Natural killer cell (primary cell): Measurements from ENCODE around the gene CALD1. TPM values are rescaled to one million over a fixed set of nuclear protein-coding genes. Genes with fewer than 3 reads are reported as not detected.

Source experiments
- ATAC-seq, 3 donors: fragments of 150-1000 bp in 2 of 3; fragments of 200-7000 bp in 1 of 3; cut with Tn5 transposase; 1 replicate in 1 of 3; 2 replicates in 2 of 3; pipeline ENCODE4 v1.10.0; 2021; ENCODE audit warnings: mild to moderate bottlenecking in 2 of 3, moderate library complexity in 2 of 3
- DNase-seq, 2 donors: peaks; one replicate each; pipeline versions ENCODE4 v3.0.0 to v3.0.0-alpha.2; 2013 to 2021; ENCODE audit warnings: mixed read lengths in 1 of 2
- H3K27ac ChIP-seq: one replicate; pipeline ENCODE4 v1.5.1; 2013; ENCODE audit warnings: mild to moderate bottlenecking, low read length
- H3K27me3 ChIP-seq: one replicate; pipeline ENCODE4 v1.6.1; 2013; ENCODE audit warnings: low read length; ENCODE audit not compliant: control insufficient read depth, insufficient read depth
- H3K36me3 ChIP-seq: one replicate; pipeline ENCODE4 v1.6.1; 2013; ENCODE audit warnings: low read length; ENCODE audit not compliant: control insufficient read depth, insufficient read depth
- H3K4me1 ChIP-seq: one replicate; pipeline ENCODE4 v1.6.1; 2013; ENCODE audit warnings: low read length; ENCODE audit not compliant: control insufficient read depth, insufficient read depth
- H3K4me3 ChIP-seq: one replicate; pipeline ENCODE4 v1.5.1; 2013; ENCODE audit warnings: low read length
- H3K9me3 ChIP-seq: one replicate; pipeline ENCODE4 v1.6.1; 2013; ENCODE audit warnings: low read length; ENCODE audit not compliant: control insufficient read depth, insufficient read depth
- H3K27ac Mint-ChIP-seq, 2 donors: one replicate each; pipeline ENCODE4 v1.8.0; 2022; ENCODE audit warnings: mild to moderate bottlenecking in 2 of 2, mixed read lengths in 2 of 2, moderate library complexity in 1 of 2
- H3K27me3 Mint-ChIP-seq, 2 donors: one replicate each; pipeline ENCODE4 v1.8.0; 2022; ENCODE audit warnings: low read depth in 2 of 2, mixed read lengths in 2 of 2
- H3K36me3 Mint-ChIP-seq: one replicate; pipeline ENCODE4 v1.8.0; 2022; ENCODE audit warnings: mixed read lengths
- H3K4me1 Mint-ChIP-seq, 2 donors: one replicate each; pipeline ENCODE4 v1.8.0; 2022; ENCODE audit warnings: mixed read lengths in 2 of 2
- H3K4me3 Mint-ChIP-seq: one replicate; pipeline ENCODE4 v1.8.0; 2022; ENCODE audit warnings: mild to moderate bottlenecking, moderate library complexity, mixed read lengths
- H3K9me3 Mint-ChIP-seq, 2 donors: one replicate each; pipeline ENCODE4 v1.8.0; 2022; ENCODE audit warnings: mixed read lengths in 2 of 2
- WGBS: methylation state at CpG from one replicate; pipeline ENCODE4 v1.1.7; 2013; ENCODE audit warnings: missing lambda C conversion rate; ENCODE audit not compliant: insufficient coverage; 5-methylcytosine and 5-hydroxymethylcytosine counted together
- intact Hi-C: fragments of 100-400 bp; cut with micrococcal nuclease; formaldehyde crosslinking; loops from one replicate; pipeline ENCODE4 v1.14.2; 2022
- total RNA-seq, 4 donors: library from RNA; stranded (reverse); fragments of 120-200 nt in 1 of 4; gene quantifications; one replicate each; pipeline versions ENCODE4 v1.2.3 to v1.2.4, GENCODE V29; 2013 to 2022
- TF ChIP-seq, protein P1 (sequence below): fragments of 200-600 bp; IDR thresholded peaks from one replicate; pipeline ENCODE4 v1.8.0; 2022; ENCODE audit warnings: antibody characterized with exemption

CALD1 gene
- total RNA-seq, 3 donors from 2014 or later (not counting 1 experiment from before 2014, with no cell fraction given): 0.14 to 2.5 (median 1.0) TPM

DNA sequence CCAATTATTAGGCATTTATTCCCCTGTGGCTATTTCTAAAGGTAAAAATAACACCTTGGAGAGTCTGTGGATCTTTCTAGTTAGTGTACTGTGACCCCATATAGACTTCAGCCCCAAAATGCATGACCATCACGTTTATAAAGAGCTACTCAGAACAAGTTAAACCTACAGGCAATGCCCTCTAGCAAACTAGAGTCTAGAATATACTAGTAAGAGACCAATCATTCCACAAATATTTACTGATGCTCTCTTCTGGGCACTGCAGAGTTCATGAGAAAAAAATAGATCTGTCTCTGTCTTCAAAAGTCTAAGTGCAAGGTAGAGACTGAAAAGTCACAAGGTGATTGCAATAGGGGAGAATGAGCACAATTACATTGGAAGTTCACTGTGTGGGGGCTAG lies 20.5 kb upstream of the CALD1 start:
- Mint-ChIP-seq H3K36me3 (no peaks in the 10 kb centered on the region), H3K4me1 (no peaks in the 10 kb centered on the region), H3K4me3 (no peak overlapping the region), H3K27me3 (peaks cover 3 to 13% of the 10 kb centered on the region in 2 donors), H3K27ac (no peak overlapping the region), H3K9me3 (no peaks in the 10 kb centered on the region)
- TF ChIP-seq, protein P1, sequence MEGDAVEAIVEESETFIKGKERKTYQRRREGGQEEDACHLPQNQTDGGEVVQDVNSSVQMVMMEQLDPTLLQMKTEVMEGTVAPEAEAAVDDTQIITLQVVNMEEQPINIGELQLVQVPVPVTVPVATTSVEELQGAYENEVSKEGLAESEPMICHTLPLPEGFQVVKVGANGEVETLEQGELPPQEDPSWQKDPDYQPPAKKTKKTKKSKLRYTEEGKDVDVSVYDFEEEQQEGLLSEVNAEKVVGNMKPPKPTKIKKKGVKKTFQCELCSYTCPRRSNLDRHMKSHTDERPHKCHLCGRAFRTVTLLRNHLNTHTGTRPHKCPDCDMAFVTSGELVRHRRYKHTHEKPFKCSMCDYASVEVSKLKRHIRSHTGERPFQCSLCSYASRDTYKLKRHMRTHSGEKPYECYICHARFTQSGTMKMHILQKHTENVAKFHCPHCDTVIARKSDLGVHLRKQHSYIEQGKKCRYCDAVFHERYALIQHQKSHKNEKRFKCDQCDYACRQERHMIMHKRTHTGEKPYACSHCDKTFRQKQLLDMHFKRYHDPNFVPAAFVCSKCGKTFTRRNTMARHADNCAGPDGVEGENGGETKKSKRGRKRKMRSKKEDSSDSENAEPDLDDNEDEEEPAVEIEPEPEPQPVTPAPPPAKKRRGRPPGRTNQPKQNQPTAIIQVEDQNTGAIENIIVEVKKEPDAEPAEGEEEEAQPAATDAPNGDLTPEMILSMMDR: no peak
- ATAC-seq: no peak
- Histone ChIP-seq H3K27ac (no peak overlapping the region), H3K27me3 (no peaks in the 10 kb centered on the region), H3K4me3 (no peak overlapping the region), H3K4me1 (no peaks in the 10 kb centered on the region), H3K9me3 (no peaks in the 10 kb centered on the region), H3K36me3 (no peaks in the 10 kb centered on the region)
- 56% methylated on average over 1 of the region's 1 CpG for WGBS
- intact Hi-C loops: no loop called here
- DNase-seq: no peak

DNA sequence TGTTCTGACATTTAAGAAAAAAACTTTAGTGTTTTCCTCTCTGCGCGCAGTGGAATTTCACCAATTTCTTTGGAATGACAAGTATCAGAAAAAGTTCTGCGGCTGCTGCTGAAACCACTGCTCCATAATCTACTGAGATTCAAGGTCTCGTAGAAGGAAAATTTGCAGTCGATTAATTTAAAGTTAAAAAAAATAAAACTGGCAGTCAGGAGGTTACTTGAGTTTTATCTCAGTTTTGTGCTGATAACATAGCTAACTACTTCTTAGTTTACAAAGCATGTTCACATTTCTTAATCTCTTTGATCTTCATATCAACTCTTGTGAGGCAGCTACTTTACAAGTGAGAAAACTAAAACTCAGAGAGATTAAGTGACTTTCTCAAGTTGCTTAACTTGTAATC lies 18.2 kb upstream of the CALD1 start:
- ATAC-seq: no peak
- H3K36me3 Mint-ChIP-seq: no peaks in the 10 kb centered on the region

DNA sequence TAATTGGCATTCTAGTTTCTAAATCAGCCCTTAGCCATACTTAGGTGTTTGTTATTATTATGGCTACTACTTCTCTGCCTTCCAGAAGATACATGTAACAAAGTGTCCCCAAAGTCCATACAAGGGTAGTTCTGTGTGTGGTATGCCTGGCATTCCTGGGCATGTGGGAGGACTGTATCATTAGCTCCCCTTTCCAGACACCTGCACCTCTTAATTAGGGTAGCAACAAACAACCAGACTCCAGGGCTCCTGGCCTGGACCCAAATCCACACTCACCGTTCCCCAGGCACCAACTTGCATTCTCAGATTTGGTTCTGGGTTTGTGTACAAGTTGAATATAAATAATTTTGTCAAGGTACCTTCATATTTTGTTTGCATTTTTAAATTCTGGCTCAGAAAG lies 15.5 kb upstream of the CALD1 start:
- Mint-ChIP-seq H3K36me3 (no peaks in the 10 kb centered on the region), H3K9me3 (no peaks in the 10 kb centered on the region), H3K27me3 (peaks cover 12 to 13% of the 10 kb centered on the region in 2 donors), H3K4me1 (no peaks in the 10 kb centered on the region), H3K27ac (no peak overlapping the region), H3K4me3 (no peak overlapping the region)
- no peaks in the 10 kb centered on the region for H3K36me3 ChIP-seq
- no peaks in the 10 kb centered on the region for H3K4me1 ChIP-seq
- TF ChIP-seq, protein P1: no peak
- intact Hi-C loops: no loop called here
- no peak for ATAC-seq
- DNase-seq: no peak
- no CpG with 5 or more reads among the region's 1 CpG for WGBS
- no peaks in the 10 kb centered on the region for H3K9me3 ChIP-seq
- H3K27me3 ChIP-seq: no peaks in the 10 kb centered on the region
- no peak overlapping the region for H3K4me3 ChIP-seq
- no peak overlapping the region for H3K27ac ChIP-seq

More for the DNA sequence above, 18.2 kb upstream of the CALD1 start:
- Histone ChIP-seq H3K27ac (no peak overlapping the region), H3K36me3 (no peaks in the 10 kb centered on the region), H3K4me3 (no peak overlapping the region), H3K27me3 (no peaks in the 10 kb centered on the region), H3K9me3 (no peaks in the 10 kb centered on the region), H3K4me1 (no peaks in the 10 kb centered on the region)
- Mint-ChIP-seq H3K4me1 (no peaks in the 10 kb centered on the region), H3K27ac (no peak overlapping the region), H3K27me3 (peaks cover 8 to 13% of the 10 kb centered on the region in 2 donors), H3K4me3 (no peak overlapping the region), H3K9me3 (no peaks in the 10 kb centered on the region)
- 97% methylated on average over 5 of the region's 5 CpGs for WGBS
- no peak for DNase-seq
- intact Hi-C loops: no loop called here
- TF ChIP-seq, protein P1: no peak

DNA sequence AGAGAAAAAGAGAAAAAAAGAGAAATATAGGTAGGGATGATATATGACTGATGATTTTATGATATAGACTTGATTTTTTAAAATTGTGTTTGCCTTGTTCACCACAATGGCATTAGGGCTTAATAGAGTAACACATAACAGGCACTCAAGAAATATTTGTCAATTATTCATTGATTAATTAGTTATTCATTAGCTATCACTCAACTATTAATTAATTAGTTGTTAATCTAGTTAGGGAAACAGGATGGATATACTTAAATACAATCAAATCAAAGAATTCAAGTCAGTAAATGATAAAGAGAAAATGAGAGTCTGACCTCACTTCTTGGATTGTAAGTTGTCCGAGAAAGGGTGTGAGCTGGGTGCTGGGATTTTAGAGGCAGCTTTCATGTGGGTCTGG lies 15.1 kb upstream of the CALD1 start:
- Mint-ChIP-seq H3K27ac (no peak overlapping the region), H3K27me3 (peaks cover 9 to 13% of the 10 kb centered on the region in 2 donors), H3K4me3 (no peak overlapping the region), H3K4me1 (no peaks in the 10 kb centered on the region), H3K9me3 (no peaks in the 10 kb centered on the region), H3K36me3 (no peaks in the 10 kb centered on the region)
- TF ChIP-seq, protein P1: no peak
- WGBS: 95% methylated on average over 1 of the region's 1 CpG
- no peak overlapping the region for H3K4me3 ChIP-seq
- no peak overlapping the region for H3K27ac ChIP-seq
- intact Hi-C loops: no loop called here
- no peaks in the 10 kb centered on the region for H3K4me1 ChIP-seq
- ATAC-seq (no peak), DNase-seq (no peak)
- H3K36me3 ChIP-seq: no peaks in the 10 kb centered on the region
- H3K27me3 ChIP-seq: no peaks in the 10 kb centered on the region
- no peaks in the 10 kb centered on the region for H3K9me3 ChIP-seq
